HCT116 (cell line): ENCODE data around the gene G3BP2. TPM values are rescaled to one million over a fixed set of nuclear protein-coding genes. Genes with fewer than 3 reads are reported as not detected.

Experiments
- ATAC-seq: fragments of 200-7000 bp; cut with Tn5 transposase; 2 replicates; pipeline ENCODE4 v1.9.1; 2020; ENCODE audit warnings: mild to moderate bottlenecking, moderate library complexity
- BruUV-seq: library from RNA; stranded (reverse); fragments of 400-500 nt; replicated peaks from 2 replicates; lab custom pipeline; 2021; lab: Mats Ljungman, UMichigan
- CTCF ChIA-PET: fragments of 300-600 bp; sonication (Branson Sonifier 250); formaldehyde crosslinking; loops from one replicate; lab custom pipeline; 2021; ENCODE audit warnings: antibody characterized with exemption; lab: Charles Lee
- POLR2A ChIA-PET: fragments of 300-600, 350-600 bp; sonication (Branson Sonifier 250); formaldehyde crosslinking; loops from one replicate; lab custom pipeline; 2021; ENCODE audit warnings: antibody characterized with exemption; lab: Charles Lee
- RAD21 ChIA-PET, 2 experiments: fragments of 300-600 bp; sonication (Branson Sonifier 250); formaldehyde crosslinking; loops; one replicate each; lab custom pipeline; 2023; ENCODE audit warnings: low total read pairs in 2 of 2; ENCODE audit not compliant: uncharacterized antibody in 2 of 2, unreplicated experiment in 2 of 2, low non-redundant PET in 1 of 2; lab: Charles Lee
- DNase-seq: peaks from one replicate; pipeline ENCODE4 v3.0.0-alpha.2; 2010; ENCODE audit warnings: low read depth, low spot score
- H2AFZ ChIP-seq: fragments of 200-600 bp; shearing (Covaris generic), sonication (generic); 2 replicates; pipeline ENCODE4 v1.6.1; 2017; ENCODE audit warnings: low read depth, mixed run types, mixed read lengths, antibody characterized with exemption, low read length; ENCODE audit not compliant: poor library complexity, severe bottlenecking
- H3K27ac ChIP-seq: 2 replicates; pipeline ENCODE4 v1.5.1; 2012; ENCODE audit warnings: low read depth, low read length
- H3K27me3 ChIP-seq: fragments of 200-600 bp; sonication (generic); 2 replicates; pipeline ENCODE4 v1.6.1; 2016; ENCODE audit warnings: mixed run types, low read length, mixed read lengths; ENCODE audit not compliant: insufficient read depth
- H3K36me3 ChIP-seq, 2 experiments: fragments of 200-500 bp in 1 of 2; fragments of 200-600 bp in 1 of 2; sonication (Bioruptor generic) in 1 of 2; sonication (generic) in 1 of 2; 2 replicates each; pipeline versions ENCODE4 v1.5.1 to v1.6.1; 2014 to 2016; ENCODE audit warnings: low read length in 2 of 2, inconsistent platforms in 1 of 2, mixed read lengths in 1 of 2, mixed run types in 1 of 2; ENCODE audit not compliant: insufficient read depth in 2 of 2, control insufficient read depth in 1 of 2
- H3K4me1 ChIP-seq, 2 experiments: fragments of 200-600 bp in 1 of 2; sonication (generic) in 1 of 2; 2 replicates each; pipeline versions ENCODE4 v1.5.1 to v1.6.1; 2012 to 2017; ENCODE audit warnings: low read length in 2 of 2, inconsistent platforms in 1 of 2, mild to moderate bottlenecking in 1 of 2, mixed read lengths in 1 of 2, mixed run types in 1 of 2, moderate library complexity in 1 of 2; ENCODE audit not compliant: insufficient read depth in 2 of 2, control insufficient read depth in 1 of 2
- H3K4me2 ChIP-seq: fragments of 200-600 bp; sonication (generic); 2 replicates; pipeline ENCODE4 v1.6.1; 2017; ENCODE audit warnings: mixed run types, low read length, mixed read lengths
- H3K4me3 ChIP-seq, 2 experiments: fragments of 200-600 bp in 1 of 2; sonication (generic) in 1 of 2; replicated peaks in 1 of 2; 2 replicates each; pipeline ENCODE4 v1.5.1; 2011 to 2016; ENCODE audit warnings: low read length in 2 of 2, control low read depth in 1 of 2, low read depth in 1 of 2, mild to moderate bottlenecking in 1 of 2, mixed read lengths in 1 of 2, mixed run types in 1 of 2
- H3K79me2 ChIP-seq: fragments of 200-600 bp; sonication (generic); 2 replicates; pipeline ENCODE4 v1.6.1; 2017; ENCODE audit warnings: mild to moderate bottlenecking, mixed run types, low read length, moderate library complexity, mixed read lengths; ENCODE audit not compliant: insufficient read depth
- H3K9ac ChIP-seq: fragments of 200-600 bp; sonication (generic); 2 replicates; pipeline ENCODE4 v1.6.1; 2016; ENCODE audit warnings: low read length, mixed read lengths
- H3K9me2 ChIP-seq: fragments of 200-600 bp; sonication (generic), shearing (Covaris generic); 2 replicates; pipeline ENCODE4 v1.6.1; 2017; ENCODE audit warnings: mixed run types, mild to moderate bottlenecking, moderate library complexity; ENCODE audit not compliant: insufficient read depth
- H3K9me3 ChIP-seq, 2 experiments: fragments of 200-500 bp in 1 of 2; fragments of 200-600 bp in 1 of 2; sonication (Bioruptor generic) in 1 of 2; sonication (generic) in 1 of 2; 2 replicates each; pipeline ENCODE4 v1.6.1; 2014 to 2017; ENCODE audit warnings: low read length in 2 of 2, mixed read lengths in 2 of 2, inconsistent platforms in 1 of 2, low read depth in 1 of 2, mild to moderate bottlenecking in 1 of 2, mixed run types in 1 of 2, moderate library complexity in 1 of 2; ENCODE audit not compliant: control insufficient read depth in 1 of 2, insufficient read depth in 1 of 2
- H4K20me1 ChIP-seq: fragments of 200-600 bp; sonication (generic), shearing (Covaris generic); 2 replicates; pipeline ENCODE4 v1.6.1; 2017; ENCODE audit warnings: mixed run types, mild to moderate bottlenecking, moderate library complexity; ENCODE audit not compliant: insufficient read depth
- CEBPB ChIP-seq: IDR thresholded peaks from 2 replicates; pipeline ENCODE4 v1.6.1; 2012; ENCODE audit warnings: low read depth
- EGR1 ChIP-seq: IDR thresholded peaks from 2 replicates; pipeline ENCODE4 v1.6.1; 2012; ENCODE audit warnings: low read depth
- EZH2phosphoT487 ChIP-seq: fragments of 200-600 bp; IDR thresholded peaks from 2 replicates; pipeline ENCODE4 v1.6.1; 2018; ENCODE audit warnings: antibody characterized with exemption, borderline replicate concordance
- JUND ChIP-seq: IDR thresholded peaks from 2 replicates; pipeline ENCODE4 v1.6.1; 2012
- POLR2AphosphoS5 ChIP-seq: IDR thresholded peaks from 2 replicates; pipeline ENCODE4 v1.6.1; 2011; ENCODE audit warnings: mild to moderate bottlenecking, low read depth, low read length, moderate library complexity
- SIN3A ChIP-seq: IDR thresholded peaks from 2 replicates; pipeline ENCODE4 v1.6.1; 2012; ENCODE audit warnings: low read depth
- SP1 ChIP-seq: IDR thresholded peaks from 2 replicates; pipeline ENCODE4 v1.6.1; 2012; ENCODE audit warnings: low read depth
- TCF7L2 ChIP-seq: IDR thresholded peaks from 2 replicates; pipeline ENCODE4 v1.7.0; 2011; ENCODE audit warnings: borderline replicate concordance, inconsistent platforms; ENCODE audit not compliant: insufficient read depth, insufficient read length; ENCODE audit errors: extremely low read depth
- YY1 ChIP-seq: IDR thresholded peaks from 2 replicates; pipeline ENCODE4 v1.6.1; 2011; ENCODE audit warnings: low read length, low read depth, moderate library complexity, mild to moderate bottlenecking; ENCODE audit not compliant: insufficient replicate concordance; ENCODE audit errors: extremely low read depth
- ZFX ChIP-seq: fragments of 450-650 bp; IDR thresholded peaks from 2 replicates; pipeline ENCODE4 v1.6.1; 2017
- ZNF274 ChIP-seq: fragments of 200-500 bp; sonication (Bioruptor generic); IDR thresholded peaks from 2 replicates; pipeline ENCODE4 v1.6.1; 2014; ENCODE audit warnings: mild to moderate bottlenecking, low read depth, low read length, inconsistent platforms
- intact Hi-C: fragments of 100-400 bp; cut with micrococcal nuclease; formaldehyde crosslinking; loops from 2 replicates; pipeline ENCODE4 v1.10.0; 2022
- total RNA-seq: library from RNA; stranded (reverse); gene quantifications from one replicate; pipeline ENCODE4 v1.2.1, GENCODE V29; 2021; ENCODE audit not compliant: unreplicated experiment
- TF ChIP-seq, protein P1 (sequence below): IDR thresholded peaks from 2 replicates; pipeline ENCODE4 v1.6.1; 2012
- TF ChIP-seq, protein P2 (sequence below): IDR thresholded peaks from 2 replicates; pipeline ENCODE4 v1.6.1; 2011; ENCODE audit warnings: mild to moderate bottlenecking, low read length, moderate library complexity; ENCODE audit not compliant: insufficient replicate concordance; ENCODE audit errors: extremely low read depth

G3BP2 gene
- total RNA-seq, 1 experiment from 2014 or later, result 153 TPM

DNA sequence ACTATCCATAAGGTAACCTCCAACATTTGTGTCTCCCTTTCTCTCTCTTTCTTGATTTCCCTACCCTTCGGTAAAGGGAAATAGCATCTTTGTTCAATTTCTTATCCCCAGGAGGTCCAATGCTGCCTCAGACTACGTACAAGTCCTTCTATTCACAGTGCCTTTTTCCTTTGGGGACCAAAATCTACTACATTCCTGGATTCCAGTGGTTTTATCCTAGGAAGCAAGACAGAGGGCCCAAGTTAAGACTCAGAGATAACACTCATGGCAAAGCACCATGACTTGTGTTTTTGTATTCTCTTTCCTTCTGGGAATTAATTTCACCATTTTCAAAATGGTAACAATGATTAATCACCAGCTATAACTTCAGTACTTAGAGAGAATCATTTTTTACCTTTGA, 10.6 kb downstream of the G3BP2 start:
- intact Hi-C loops, result no loop called here
- Histone ChIP-seq H3K36me3 (peaks cover 10 to 13% of the 10 kb centered on the region in 2 experiments; a peak in 3 of 4 replicates), H3K4me1 (peaks cover 0 to 5% of the 10 kb centered on the region in 2 experiments; a peak in 1 of 4 replicates), H3K4me3 (no peak overlapping the region), H3K9me3 (no peaks in the 10 kb centered on the region), H3K4me2 (no peak overlapping the region), H3K27ac (no peak overlapping the region), H3K79me2 (peaks cover 98% of the 10 kb centered on the region), H3K27me3 (no peaks in the 10 kb centered on the region), H4K20me1 (peaks cover 22% of the 10 kb centered on the region; the same call in 1 of the 2 replicates), H3K9me2 (no peaks in the 10 kb centered on the region)
- POLR2A ChIA-PET, result interaction anchor here (0.6 kb wide), 1 partner anchor 11 kb away, joined by 4 read pairs; the partner anchor contains the start of gene G3BP2
- CTCF ChIA-PET, result no interaction called here
- TF ChIP-seq SIN3A, result no peak
- no peak for TF ChIP-seq SP1
- no peak for TF ChIP-seq ZFX
- TF ChIP-seq EZH2phosphoT487, result no peak
- TF ChIP-seq TCF7L2, result no peak
- no peak for TF ChIP-seq YY1
- TF ChIP-seq CEBPB, result no peak
- TF ChIP-seq, protein P1, sequence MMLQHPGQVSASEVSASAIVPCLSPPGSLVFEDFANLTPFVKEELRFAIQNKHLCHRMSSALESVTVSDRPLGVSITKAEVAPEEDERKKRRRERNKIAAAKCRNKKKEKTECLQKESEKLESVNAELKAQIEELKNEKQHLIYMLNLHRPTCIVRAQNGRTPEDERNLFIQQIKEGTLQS, result no peak
- TF ChIP-seq POLR2AphosphoS5, result no peak
- TF ChIP-seq, protein P2, sequence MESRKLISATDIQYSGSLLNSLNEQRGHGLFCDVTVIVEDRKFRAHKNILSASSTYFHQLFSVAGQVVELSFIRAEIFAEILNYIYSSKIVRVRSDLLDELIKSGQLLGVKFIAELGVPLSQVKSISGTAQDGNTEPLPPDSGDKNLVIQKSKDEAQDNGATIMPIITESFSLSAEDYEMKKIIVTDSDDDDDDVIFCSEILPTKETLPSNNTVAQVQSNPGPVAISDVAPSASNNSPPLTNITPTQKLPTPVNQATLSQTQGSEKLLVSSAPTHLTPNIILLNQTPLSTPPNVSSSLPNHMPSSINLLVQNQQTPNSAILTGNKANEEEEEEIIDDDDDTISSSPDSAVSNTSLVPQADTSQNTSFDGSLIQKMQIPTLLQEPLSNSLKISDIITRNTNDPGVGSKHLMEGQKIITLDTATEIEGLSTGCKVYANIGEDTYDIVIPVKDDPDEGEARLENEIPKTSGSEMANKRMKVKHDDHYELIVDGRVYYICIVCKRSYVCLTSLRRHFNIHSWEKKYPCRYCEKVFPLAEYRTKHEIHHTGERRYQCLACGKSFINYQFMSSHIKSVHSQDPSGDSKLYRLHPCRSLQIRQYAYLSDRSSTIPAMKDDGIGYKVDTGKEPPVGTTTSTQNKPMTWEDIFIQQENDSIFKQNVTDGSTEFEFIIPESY, result no peak
- TF ChIP-seq EGR1, result no peak
- no peak for TF ChIP-seq ZNF274
- TF ChIP-seq JUND, result no peak
- TF ChIP-seq, all 23 proteins: peak for 0
- Histone ChIP-seq H3K9ac (no peak overlapping the region), H2AFZ (no peak overlapping the region)
- no TSS peak for BruUV-seq
- RAD21 ChIA-PET, result no interaction called here
- DNase-seq (no peak), ATAC-seq (no peak)
